Tibial nerve (tissue), 3 donors: Measurements from ENCODE around the gene COG5.

Experiments used
- CTCF ChIP-seq, 5 experiments: fragments of 200-600 bp in 3 of 5; fragments of 450-650 bp in 2 of 5; sonication (generic) in 3 of 5; IDR thresholded peaks; one replicate each; pipeline ENCODE4 v1.5.1; 2016 to 2019; ENCODE audit warnings: antibody characterized with exemption in 5 of 5, mild to moderate bottlenecking in 3 of 5, moderate library complexity in 2 of 5
- POLR2A ChIP-seq, 2 donors: fragments of 450-650 bp; IDR thresholded peaks; one replicate each; pipeline ENCODE4 v1.6.1; 2017; ENCODE audit warnings: antibody characterized with exemption in 2 of 2, mild to moderate bottlenecking in 2 of 2, moderate library complexity in 2 of 2

DNA sequence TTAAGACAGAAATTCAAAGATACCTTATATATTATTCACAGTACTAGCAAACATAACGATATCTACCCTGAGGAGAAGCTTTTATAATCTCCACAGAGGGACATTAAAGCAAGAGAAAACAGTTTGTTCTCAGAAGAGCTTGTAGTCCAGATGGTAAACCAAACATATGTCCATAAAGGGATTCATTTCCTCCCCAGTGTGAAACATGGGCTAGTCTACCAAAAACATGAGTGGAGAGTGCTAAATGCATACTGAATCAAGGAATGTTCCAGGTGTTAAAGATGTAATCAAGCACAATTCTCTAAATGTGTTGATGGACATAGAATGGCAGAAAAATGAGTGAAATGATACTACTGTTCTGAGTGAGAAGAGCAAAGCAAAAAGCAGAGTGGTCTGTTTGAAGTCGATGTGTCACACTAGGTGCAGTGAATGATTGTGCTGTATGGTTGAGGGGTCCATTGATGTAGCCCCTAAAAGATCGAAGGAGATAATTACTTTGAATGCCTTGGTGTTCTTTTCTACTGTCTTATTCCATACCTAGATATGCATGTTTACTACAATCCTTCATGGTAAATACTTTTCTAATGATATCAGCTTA is 41.6 kb upstream of the COG5 start:
- TF ChIP-seq CTCF (IDR thresholded peaks at IDR 0.05), result no peak
- TF ChIP-seq POLR2A (IDR thresholded peaks at IDR 0.05), result no peak
